ENCODE measurements around the gene PSD. TPM values are rescaled to one million over a fixed set of nuclear protein-coding genes. Genes with fewer than 3 reads are reported as not detected.

Gene PSD
- total and polyA plus RNA-seq, 10 of the 15 experiments (the other 5 are each of a cell fraction or from before 2014, with no cell fraction given): 0.11 to 2.0 (median 0.49) TPM; not detected in 2

DNA sequence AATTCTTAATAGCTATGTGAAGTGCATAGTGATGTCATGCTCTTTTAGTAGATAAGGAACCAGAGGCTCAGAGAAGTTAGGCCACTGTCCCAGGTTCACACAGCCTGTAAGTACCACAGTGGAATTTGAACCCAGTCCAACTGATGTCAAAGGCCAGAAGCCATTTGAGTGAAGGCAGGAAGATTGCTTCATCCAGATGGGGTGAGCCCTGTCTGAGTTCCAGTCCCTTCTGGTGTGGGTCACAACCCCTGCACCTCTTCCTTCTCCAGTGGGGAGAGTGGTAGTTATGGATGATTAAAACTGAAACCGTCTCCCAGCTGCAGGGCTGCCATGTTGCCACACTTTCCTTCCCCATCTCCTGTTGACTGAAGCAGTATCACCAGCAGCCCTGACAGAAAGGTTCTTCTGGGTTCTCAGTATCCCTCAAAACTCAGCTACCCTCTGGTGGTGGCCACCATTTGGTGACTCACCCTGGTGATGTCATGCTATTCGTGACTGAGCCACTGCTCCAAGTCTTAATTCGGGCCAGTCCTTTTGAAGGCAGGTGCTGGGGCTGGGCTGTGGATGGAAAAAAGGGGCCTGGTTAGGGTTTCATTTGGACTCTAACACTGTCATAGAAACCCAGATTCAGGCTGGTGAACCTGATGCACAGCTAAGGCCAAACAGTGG is 34.2 kb upstream of the PSD start:
- no peak for FAIRE-seq
- H3K79me2 ChIP-seq (ENCODE audit: control insufficient read depth, insufficient read depth, low read length): peaks cover 21% of the 10 kb centered on the region
- CTCF ChIA-PET: interaction anchor here (0.6 to 4.0 kb wide), 9 partner anchors 9 to 320 kb away, joined by 3 to 21 read pairs (median 3); partner anchors contain the start of genes FBXL15 and PPRC1
- H3K9me3 ChIP-seq (replicated peaks; ENCODE audit: control insufficient read depth, insufficient read depth, low read length): no peaks in the 10 kb centered on the region
- H3K27ac ChIP-seq (ENCODE audit: control insufficient read depth, insufficient read depth): no peak overlapping the region
- no peaks in the 10 kb centered on the region for H3K27me3 ChIP-seq (replicated peaks in 1 of 2; ENCODE audit: control insufficient read depth in 2 of 2, insufficient read depth in 2 of 2, low read length in 1 of 2)
- H3K4me3 ChIP-seq: no peak overlapping the region
- no peak overlapping the region for H2AFZ ChIP-seq (ENCODE audit: control insufficient read depth, low read depth, low read length)
- SMC1A ChIA-PET (ENCODE audit: uncharacterized antibody, unreplicated experiment): interaction anchor here (0.9 to 3.4 kb wide), 6 partner anchors 9 to 150 kb away, joined by 3 to 23 read pairs (median 5); no protein-coding TSS in a partner anchor
- H3K9ac ChIP-seq (ENCODE audit: control insufficient read depth, insufficient read depth, low read length): no peak overlapping the region
- H3K4me1 ChIP-seq (ENCODE audit: control insufficient read depth, insufficient read depth, low read length): peaks cover 18% of the 10 kb centered on the region
- 0 out of 3 replicates have a peak, but pooled peaks have one; percentile 1 for ATAC-seq
- intact Hi-C loops (cut with micrococcal nuclease; ENCODE audit: unreplicated experiment) (no loop called here), in situ Hi-C loops (cut with MboI) (no loop called here)
- POLR2A ChIA-PET: interaction anchor here (0.7 to 6.1 kb wide), 6 partner anchors 9 to 58 kb away, joined by 4 to 69 read pairs (median 18); partner anchors contain the start of gene NFKB2
- no TSS peak for BruUV-seq (replicated peaks)
- H4K20me1 ChIP-seq (ENCODE audit: control insufficient read depth, insufficient read depth): no peaks in the 10 kb centered on the region
- 59% methylated on average over 3 of the region's 3 CpGs for WGBS (ENCODE audit: insufficient coverage, insufficient replicate concordance, low lambda C conversion rate, missing lambda C conversion rate)
- RAD21 ChIA-PET (ENCODE audit: unreplicated experiment): interaction anchor here (0.6 kb wide), 1 partner anchor 59 kb away, joined by 7 read pairs; no protein-coding TSS in a partner anchor
- no peak for DNase-seq (ENCODE audit: low read depth, low spot score)
- TF ChIP-seq HSF1 (IDR thresholded peaks at IDR 0.05; ENCODE audit: low read depth, low read length): no peak
- TF ChIP-seq IKZF1 (conservative IDR thresholded peaks at IDR 0.05): 0 out of 2 replicates have a peak, but pooled peaks have one; percentile 40
- peak; percentile 58; the same call in 1 of the 2 replicates for TF ChIP-seq ATF7 (IDR thresholded peaks at IDR 0.05; ENCODE audit: low read depth)
- TF ChIP-seq EED (IDR thresholded peaks at IDR 0.05; ENCODE audit: low read depth): peak; percentile 69; the same call in 1 of the 2 replicates
- no peak for TF ChIP-seq TCF7 (IDR thresholded peaks at IDR 0.05; ENCODE audit: borderline replicate concordance)
- TF ChIP-seq RUNX3 (IDR thresholded peaks at IDR 0.05; ENCODE audit: low read length): 0 out of 2 replicates have a peak, but pooled peaks have one; percentile 26
- 0 out of 2 replicates have a peak, but pooled peaks have one; percentile 13 for TF ChIP-seq PAX5 (IDR thresholded peaks at IDR 0.05; ENCODE audit: borderline replicate concordance, low read depth, low read length)
- TF ChIP-seq YY1 (IDR thresholded peaks at IDR 0.05; ENCODE audit: low read depth, low read length): peak; percentile 58
- 0 out of 4 replicates have a peak, but pooled peaks of 1 of the 2 experiments have one; percentile 15 for TF ChIP-seq ETV6 (conservative IDR thresholded peaks at IDR 0.05 in 1 of 2, IDR thresholded peaks at IDR 0.05 in 1 of 2; ENCODE audit: borderline replicate concordance in 1 of 2, low read depth in 1 of 2)
- no peak for TF ChIP-seq KAT2A (conservative IDR thresholded peaks at IDR 0.05; ENCODE audit: control insufficient read depth, low read depth, low read length)
- TF ChIP-seq JUNB (IDR thresholded peaks at IDR 0.05): peak; percentile 60; the same call in 1 of the 2 replicates
- peak; percentile 57 for TF ChIP-seq ATF2 (IDR thresholded peaks at IDR 0.05; ENCODE audit: low read length)
- 0 out of 2 replicates have a peak, but pooled peaks have one; percentile 34 for TF ChIP-seq DPF2 (IDR thresholded peaks at IDR 0.05)
- H3K36me3 ChIP-seq (ENCODE audit: control insufficient read depth in 2 of 2, insufficient read depth in 2 of 2, low read length in 1 of 2): no peaks in the 10 kb centered on the region; a peak in 1 of 4 replicates
- H3K4me2 ChIP-seq (ENCODE audit: control insufficient read depth, insufficient read depth): no peak overlapping the region

All from GM12878 (cell line).